NCI-H146 (cell line): Measurements from ENCODE around the gene CEP135.
"Not testable (repeated sequence)": the region's sequence is repeated elsewhere in the genome, so short reads cannot be mapped to it uniquely, and the experiment has no call there.

Experiments used
- DNase-seq: peaks from one replicate; lab custom pipeline; 2025; lab: John Stamatoyannopoulos, UW

CEP135 gene

DNA sequence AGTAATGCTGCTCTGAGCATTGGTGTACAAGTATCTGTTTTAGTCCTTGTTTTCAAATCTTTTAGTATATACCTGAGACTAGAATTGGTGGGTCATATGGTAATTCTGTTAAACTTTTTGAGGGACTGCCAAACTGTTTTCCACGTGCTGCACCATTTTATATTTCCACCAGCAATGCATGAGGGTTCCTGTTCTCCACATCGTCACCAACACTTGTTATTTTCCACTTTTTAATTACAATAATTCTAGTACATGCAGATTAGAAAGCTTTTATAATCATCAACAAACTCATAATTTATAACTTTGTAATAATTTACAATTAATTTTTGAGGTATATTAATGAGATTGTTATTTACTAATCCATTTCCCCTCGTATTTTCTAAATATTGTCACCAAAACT is 79.4 kb downstream of the CEP135 start:
- no peak for DNase-seq

DNA sequence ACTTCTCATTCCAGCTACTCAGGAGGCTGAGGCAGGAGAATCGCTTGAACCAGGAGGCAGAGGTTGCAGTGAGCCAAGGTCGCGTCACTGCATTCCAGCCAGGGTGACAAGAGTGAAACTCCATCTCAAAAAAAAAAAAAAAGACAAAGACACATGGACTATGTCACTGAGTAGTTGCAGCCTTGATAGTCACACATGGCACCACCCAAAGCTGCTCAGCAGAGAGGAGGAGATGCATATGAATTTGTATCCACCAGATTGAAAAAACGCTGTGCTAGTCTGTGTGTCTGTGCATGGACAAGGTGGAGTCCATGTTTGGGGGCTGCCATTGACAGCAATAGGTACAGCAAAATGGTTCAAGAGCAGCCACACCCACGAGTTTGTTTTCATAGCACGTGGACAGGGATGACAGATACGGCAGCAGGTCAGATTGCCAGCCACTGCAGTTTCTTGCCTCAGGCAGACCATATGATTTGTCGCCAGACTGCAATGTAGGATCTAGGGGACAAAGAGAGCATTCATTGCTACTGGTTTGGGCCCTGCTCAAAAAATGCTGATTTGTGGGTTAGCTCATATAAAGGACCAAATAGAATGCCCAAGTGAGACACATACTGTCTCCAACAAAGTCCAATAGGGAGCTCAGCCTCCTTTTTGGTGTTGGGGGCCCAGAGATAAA is 89.9 kb downstream of the CEP135 start:
- DNase-seq: no peak

DNA sequence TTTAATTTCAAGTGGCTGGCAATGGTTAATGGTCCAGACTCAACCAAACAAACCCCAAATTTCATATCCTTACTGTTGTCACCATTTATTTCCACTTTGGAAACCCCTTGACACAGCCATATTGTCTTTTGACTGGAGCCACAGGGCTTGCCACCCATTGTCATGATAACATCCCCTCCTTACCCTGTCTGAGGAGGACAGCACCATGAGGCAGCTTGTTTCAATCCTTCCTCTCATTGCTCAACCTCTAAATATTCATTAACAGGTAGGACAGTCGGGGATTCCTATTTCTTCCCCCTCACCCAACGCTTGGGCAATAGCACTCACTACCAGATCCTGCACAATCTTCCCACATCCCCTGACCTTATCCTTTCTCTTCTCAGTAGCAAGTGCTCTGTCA is 92.1 kb downstream of the CEP135 start:
- no peak for DNase-seq

DNA sequence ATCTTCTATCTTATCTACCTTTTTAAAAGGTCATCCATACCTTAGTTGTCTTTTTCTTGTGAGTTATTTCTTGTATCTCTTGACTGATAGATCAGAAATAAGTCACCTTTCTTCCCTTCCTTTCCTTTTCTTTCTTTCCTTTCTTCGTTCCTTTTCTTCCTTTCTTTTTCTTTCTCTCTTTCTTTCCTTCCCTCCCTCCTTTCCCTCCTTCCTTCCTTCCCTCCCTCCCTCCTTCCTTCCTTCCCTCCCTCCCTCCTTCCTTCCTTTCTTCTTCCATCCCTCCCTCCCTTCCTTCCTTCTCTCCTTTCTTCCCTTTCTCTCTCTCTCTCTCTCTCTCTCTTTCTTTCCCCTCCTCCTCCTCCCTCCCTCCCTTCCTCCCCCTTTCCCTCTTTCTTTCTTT is 93.5 kb downstream of the CEP135 start:
- DNase-seq: no peak

DNA sequence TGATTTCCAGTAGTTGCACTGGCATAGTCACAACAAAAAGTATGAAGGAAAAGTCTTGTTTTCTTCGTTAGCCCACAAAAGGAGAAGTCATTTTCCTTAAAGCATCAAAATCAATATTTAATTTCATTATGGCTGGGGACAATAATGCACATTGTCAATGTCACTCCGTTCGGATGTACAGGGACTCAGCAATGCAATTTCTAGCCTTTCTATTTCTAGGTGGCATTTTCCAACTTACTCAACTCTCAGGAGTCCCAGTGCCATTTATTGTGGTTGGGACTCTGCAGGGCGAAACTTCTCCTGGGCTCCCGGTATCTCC is 99.6 kb downstream of the CEP135 start:
- DNase-seq: no peak

DNA sequence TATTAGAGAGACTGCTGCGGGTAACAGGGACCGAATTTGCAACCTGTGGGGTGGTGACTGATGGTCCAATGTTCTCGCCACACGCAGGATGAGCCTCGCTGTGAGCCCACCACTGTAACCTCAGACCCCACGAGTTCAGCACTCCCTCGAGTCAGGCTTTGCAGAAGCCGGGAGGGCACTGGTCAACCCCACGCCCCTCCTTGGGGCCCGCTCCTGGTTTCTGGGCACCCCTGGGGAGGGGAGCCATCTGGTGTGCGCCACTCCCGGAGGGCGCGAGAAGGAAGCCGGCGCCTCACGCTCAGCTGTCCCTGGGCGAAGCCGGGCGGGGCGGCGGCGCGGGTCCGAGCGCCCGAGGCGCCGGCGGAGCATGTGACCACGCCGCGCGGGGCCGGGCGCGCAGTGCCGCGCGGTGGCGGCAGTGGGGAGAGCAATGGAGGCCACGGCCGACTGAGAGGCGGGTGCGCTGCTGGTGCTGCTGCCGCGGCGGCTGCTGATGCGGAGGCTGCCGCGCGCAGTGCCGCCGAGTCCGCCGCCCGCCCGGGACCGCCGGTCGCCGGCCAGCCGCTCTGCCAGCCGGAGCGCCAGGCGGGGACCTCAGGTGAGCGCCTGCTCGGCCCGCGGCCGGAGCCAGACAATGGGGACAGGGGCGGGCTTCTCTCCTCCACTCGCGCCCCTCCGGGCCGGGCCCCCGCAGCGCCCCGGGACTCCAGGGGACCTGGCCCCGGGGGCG is 100.1 kb downstream of the CEP135 start:
- DNase-seq: peak; percentile 84

DNA sequence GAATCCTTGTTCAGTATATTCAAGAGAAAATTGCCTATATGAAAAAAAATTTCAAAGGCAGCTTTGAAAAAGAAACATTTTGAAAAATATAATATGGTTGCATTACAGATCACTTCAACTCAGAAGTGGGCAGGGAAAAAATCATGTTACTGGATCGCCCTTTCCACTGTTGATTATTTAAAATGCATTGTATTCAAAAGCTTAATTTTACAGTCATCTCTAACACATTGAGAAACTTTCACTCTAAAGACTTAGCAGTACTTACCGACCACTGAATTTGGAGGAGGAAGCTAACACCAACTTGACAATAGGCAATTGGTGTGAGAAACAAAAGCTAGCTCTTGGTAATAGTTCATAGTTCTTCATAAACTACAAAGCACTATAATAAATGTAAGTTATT is 101.9 kb downstream of the CEP135 start:
- no peak for DNase-seq

DNA sequence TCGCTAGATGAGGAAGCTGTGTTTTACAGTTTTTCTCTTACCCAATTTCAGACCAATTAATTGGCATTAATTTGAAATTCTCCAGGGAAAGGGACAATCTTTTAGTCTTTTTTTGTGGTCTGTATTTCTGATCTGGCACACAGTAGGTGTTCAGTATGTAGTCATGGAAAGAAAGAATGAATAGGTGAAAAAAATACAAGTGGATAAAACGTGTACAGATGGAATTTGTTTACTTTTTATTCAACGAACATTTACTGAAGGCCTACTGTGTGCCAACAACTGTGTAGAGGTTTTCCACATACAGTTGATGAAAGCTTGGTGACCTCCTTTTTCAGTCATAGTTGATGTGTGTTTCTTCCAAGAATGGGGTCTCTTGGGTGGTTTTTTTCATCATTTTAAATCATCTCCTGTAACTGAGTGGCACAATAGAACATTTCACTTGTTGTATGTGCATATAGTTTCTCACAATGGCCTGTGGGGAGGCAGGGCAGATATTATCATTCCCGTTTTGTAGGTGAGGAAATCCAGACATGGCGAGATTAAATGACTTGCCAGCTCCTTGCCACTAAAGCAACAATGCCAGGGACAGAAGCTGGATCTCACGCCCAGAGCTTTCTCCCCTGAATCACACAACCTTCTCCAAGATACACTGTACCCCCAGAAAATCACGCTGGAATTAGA is 102.4 kb downstream of the CEP135 start:
- no peak for DNase-seq

DNA sequence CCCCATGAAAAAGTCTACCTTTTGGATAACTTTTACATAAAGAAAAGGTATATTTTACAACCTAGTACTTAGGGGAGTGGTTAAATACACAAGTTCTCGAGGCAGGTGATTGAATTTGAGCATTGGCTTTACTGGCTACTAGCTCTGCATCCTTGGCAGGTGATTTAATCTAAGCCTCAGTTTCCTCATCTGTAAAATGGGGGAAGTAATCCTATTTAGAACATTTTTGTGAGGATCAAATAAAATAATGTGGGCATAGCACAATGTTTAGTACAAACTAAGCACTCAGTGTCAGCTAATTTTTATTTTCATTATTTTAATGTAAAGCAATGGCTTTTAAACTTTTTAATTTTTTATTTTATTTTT is 102.9 kb downstream of the CEP135 start:
- no peak for DNase-seq

DNA sequence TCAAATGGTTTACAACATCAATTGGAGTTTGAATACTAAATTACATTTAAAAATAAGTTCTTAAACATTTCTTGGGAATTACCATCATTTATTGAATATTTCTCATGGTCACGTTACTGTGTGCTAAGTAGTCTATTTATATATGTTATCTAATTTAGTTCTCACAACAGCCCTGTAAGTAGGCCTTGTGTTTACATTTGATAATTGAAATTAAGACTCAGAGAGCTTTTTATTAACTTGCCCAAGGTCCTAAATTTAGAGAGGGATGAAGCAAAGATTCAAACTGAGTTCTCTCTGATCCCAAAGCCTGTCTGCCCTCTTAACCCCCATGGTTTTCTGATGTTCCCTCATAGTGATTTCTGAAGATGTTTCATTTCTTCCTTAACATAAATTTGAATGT is 103.7 kb downstream of the CEP135 start:
- DNase-seq: no peak

DNA sequence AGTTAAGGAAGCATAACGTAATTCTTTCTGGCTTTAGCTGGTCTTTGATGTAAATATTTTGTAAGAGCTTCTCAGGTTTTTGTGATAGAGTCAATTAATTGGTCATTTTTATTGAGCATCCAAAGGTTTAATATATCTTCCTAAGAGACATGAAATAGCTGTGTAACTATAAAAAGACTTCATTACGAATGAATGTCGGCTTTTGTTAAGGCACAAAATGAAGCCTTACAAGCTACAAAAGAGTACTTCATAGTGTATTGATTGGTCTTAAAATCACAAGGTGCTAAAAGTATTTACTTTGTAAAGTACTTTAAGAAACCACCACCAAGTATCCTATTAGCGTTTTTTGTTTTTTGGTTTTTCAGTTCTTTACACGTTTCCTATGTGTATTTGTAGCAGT is 104.2 kb downstream of the CEP135 start:
- no peak for DNase-seq

DNA sequence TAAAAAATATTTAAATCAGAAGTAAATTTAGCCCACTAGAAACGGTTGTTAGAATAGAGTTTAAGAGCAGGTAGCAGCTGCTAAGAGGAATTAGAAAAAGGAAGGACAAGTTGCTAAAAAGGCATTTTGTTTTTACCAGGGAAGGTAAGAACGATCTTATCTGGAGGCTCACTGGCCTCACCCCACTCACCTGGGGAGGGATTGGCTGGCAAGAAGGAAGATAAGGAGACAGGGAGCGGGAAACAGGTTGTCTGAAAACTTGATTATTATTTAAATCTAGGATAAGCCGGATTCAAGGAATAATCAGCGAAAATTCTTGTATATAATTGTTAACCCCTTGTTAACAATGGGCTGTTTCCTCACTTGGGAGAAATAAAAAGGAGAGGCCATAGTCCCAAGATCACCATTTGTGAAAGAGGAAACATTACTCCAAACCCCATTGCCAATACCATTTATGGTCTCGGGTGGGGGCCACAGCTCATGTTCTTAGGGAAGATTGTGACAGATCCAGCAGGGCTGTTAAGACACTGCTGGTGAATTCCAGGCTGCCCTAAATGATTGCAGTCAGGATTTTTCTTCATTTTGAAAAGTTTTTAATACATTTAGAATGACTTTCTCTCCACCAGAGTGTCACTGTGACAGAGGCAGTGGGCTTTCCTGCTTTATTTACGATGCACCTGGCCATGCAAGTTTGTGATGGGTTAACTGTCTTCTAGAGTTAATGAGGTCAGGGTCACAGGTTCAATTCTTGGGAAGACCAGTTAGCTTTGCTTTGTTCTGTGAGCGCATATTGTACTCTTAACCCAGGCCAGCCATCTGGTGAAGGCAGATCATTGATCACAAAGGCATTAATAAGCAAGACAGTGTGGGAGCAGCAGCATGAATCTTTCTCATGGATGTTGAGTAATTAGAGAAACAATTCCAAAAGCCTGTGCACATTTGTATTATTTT is 106.6 kb downstream of the CEP135 start:
- DNase-seq: peak; percentile 39

DNA sequence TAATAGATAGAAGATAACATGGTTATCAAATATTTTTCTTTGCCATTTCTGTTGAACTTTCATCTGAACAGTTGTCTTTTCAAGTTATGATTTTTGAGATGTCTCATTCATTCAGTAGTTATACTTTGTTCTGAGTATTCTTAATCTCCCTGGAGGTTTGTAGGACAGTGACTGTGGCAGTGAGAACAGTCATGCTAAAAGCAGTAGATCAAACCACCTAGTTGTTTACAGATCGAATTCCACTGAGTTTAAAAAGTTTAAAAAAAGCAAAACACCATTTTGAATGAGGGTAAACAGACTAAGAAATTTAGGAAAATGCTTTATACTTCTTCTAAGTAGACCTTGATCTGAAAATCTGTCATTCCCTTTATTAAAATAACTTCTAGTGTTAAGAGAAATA is 107.2 kb downstream of the CEP135 start:
- no peak for DNase-seq

DNA sequence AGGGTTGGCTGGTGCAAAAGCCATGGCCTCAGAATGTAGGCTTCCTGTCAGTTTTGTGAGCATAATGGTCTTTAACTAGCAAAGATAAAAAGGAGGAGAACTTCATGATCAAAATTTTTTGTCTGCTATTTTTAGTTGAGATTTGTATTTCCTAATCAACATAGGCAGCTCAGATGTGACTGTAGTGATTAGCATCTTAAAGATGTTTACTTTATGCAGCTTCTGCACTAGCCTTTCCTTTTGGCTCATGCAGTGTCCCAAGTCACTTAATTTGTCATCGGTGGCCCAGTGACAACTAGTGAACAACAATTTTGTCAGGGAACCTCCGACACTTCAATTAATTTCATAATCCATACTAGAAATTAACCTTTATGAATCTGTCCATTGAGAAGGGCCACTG is 109.8 kb downstream of the CEP135 start:
- no peak for DNase-seq

DNA sequence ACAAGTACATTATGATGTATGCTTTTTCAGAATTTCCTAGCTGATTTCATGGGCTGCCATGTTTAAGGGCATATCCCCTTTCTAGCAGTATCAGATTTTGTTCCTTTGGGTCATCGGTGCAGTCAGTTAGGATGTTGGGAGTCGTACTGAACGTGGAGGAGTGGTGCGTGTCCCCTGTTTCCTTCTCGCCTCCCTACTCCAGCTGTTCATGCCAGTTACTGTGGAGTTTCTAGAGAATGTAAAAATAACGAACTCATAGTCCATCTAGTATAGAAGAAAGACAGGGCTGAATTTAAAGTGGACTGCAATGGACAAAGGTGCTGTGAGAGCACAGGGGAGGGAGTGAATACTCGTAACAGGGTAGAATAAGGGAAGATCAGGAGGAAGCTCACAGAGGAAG is 111.3 kb downstream of the CEP135 start:
- DNase-seq: no peak

DNA sequence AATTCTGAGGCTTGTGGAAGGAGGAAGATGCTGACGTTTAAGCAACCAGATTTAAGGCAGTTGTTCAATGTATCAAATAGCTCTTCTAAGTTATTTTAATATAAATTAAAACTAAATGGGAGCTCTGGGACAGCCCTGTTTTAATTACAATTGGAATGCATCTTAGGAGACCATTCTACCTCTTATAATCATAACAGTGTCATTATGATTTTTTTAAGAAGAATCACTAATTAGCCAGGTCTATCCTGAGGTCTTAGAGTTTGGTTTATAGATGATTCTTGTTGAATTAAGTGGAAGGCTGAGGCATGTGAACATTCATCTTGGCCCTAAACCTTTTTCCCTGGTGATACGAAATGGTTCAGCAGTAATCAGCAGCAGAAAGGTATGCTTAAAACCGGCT is 113.4 kb downstream of the CEP135 start:
- DNase-seq: no peak

DNA sequence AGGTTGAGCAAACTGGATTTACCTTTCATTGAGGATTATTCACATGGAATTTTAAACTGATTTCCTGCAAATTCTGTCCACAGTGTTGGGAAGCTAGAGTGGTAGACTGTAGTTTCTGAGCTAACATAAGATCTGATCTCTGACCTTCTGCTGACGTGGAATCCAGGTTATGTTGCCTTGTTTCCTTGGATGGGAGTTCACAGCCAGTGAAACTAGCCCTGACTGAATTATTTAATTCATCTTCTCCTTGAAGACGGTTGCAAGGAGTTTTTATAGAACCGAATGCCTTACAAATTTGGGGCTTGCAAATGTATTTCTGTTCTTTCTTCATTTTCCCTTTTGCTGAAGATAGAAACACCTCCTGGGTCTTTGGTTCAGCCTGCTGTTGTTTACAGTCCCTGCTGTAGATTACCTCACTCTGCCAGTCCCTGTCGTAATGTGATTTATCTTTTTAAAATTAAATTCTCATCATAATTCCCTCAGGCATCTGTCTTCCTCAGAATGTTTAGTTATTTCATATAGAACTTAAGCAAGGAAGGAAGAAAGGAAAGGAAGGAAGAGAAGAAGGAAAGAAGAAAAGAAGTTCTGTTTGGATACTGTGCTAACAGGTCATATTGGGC is 113.9 kb downstream of the CEP135 start:
- no peak for DNase-seq

DNA sequence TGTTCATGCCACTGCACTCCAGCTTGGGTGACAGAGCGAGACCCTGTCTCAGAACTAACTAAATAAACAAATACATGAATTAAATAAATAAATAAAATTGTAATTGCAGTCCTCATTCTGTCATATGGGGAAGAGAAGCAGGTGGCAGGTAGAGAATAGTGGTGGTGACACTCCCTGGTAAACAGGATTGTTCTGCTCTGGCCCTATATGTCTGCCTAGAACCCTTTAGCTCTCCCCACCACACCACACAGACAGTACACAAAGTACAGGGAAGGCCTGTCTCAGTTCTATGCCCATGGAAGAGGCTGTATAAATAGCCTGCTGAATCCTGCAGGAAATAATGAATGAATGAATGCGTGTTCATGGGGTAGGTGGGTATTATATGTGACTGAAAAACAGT is 117.7 kb downstream of the CEP135 start:
- no peak for DNase-seq

DNA sequence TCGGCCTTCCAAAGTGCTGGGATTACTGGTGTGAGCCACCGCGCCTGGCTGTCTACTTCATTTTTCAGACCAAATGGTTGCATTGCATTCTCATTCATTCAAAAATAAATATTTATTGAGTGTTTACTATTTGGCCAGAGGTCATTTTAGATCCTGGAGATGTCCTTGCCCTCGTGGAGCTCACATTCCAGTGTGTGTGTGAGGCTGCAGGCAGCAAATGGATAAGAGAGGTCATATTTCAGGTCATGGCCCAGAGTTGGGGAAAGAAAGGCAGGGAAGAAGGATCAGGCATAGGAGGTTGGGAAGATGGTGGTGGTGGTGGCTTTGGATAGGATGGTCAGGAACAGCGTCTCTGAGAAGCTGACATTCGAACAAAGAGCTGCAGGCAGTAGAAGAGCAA is 119.1 kb downstream of the CEP135 start:
- DNase-seq: no peak

DNA sequence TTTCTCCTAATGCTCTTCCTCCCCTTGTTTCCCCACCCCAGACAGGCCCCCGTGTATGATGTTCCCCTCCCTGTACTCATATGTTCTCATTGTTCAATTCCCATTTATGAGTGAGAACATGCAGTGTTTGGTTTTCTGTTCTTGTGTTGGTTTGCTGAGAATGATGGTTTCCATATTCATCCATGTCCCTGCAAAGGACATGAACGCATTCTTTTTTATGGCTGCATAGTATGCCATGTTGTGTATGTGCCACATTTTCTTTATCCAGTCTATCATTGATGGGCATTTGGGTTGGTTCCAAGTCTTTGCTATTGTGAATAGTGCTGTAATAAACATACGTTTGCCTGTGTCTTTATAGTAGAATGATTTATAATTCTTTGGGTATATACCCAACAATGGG is 124.0 kb downstream of the CEP135 start:
- not testable (repeated sequence) for DNase-seq

DNA sequence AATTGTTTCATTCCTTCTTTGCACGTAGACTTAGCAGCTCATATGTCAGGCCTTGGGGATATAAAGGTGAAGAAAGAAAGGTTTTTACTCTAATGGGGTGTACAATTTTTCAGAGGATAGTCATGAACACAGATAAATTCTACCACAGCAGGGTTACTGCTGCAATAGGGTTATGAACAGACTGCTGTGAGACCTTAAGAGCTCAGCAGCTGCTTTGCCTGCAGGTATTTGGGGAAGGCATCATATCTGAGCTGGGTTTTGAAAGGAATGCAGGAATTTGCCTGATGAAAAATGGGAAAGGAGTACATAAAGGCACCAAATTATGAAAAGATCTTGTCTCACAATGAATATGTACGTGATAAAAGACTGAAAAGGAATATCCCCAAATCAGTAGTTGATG is 128.9 kb downstream of the CEP135 start:
- DNase-seq: no peak

DNA sequence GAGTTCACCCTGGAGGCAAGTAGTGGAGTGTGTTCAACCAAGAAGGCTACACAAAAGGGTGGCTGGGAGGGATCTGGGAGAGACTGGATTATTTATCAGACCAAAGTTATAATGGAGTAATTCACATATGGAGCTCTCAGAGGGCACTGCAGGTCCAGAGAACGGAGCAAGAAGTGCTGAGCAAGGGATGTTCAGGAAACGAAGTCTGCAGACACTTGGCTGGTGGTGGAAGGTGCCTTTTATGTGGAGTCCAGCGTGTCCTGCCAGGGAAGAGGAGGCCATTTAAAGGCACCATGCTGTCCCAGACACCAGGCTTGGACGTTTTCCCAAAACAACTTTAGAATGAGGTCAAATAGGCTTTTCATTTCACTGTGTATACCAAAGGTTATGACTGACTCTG is 130.1 kb downstream of the CEP135 start:
- no peak for DNase-seq
